Measurements from ENCODE around the gene ZNF277. TPM values are rescaled to one million over a fixed set of nuclear protein-coding genes. Genes with fewer than 3 reads are reported as not detected.

The ZNF277 gene
- total and polyA plus RNA-seq, 4 donors, result 7.8 to 23.5 (median 14.5) TPM

DNA sequence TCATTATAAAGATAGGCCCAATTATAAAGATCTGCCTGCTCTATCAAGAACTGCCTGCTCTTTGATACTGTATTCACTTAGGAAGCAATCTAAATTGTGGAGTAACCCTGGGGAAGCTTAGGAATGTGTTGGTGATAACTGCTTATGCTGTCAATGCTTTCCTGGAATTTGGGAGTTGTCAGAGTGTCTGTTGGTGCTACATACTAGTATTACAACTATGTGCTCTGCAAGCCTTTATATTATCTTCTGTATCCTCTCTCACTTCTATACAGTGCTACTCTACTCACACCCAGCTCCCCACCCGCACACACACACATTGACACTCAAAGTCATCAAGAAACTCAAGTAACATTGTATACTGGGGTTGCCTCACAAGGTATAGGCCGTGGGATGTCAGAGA, 6.1 kb downstream of the ZNF277 start:
- WGBS, result over 99% methylated on average over 2 of the region's 2 CpGs
- no peak overlapping the region for H3K9ac ChIP-seq (ENCODE audit: low read depth in 1 of 2, low read length in 2 of 2)
- DNase-seq (ENCODE audit: low spot score), result no peak
- H3K27ac ChIP-seq (ENCODE audit: low read depth in 1 of 2, low read length in 2 of 2), result no peak overlapping the region
- H3K4me3 ChIP-seq (ENCODE audit: low read depth in 1 of 3, low read length in 3 of 3), result no peak overlapping the region
- peaks cover 7 to 28% (median 15%) of the 10 kb centered on the region in 4 donors for H3K4me1 ChIP-seq (ENCODE audit: control insufficient read depth in 4 of 4, insufficient read depth in 4 of 4, low read length in 3 of 4)
- no peaks in the 10 kb centered on the region for H3K9me3 ChIP-seq (ENCODE audit: control insufficient read depth in 4 of 4, low read length in 3 of 4)
- H3K27me3 ChIP-seq (ENCODE audit: control insufficient read depth in 4 of 4, insufficient read depth in 4 of 4, low read length in 3 of 4), result no peaks in the 10 kb centered on the region
- no peaks in the 10 kb centered on the region for H3K36me3 ChIP-seq (ENCODE audit: control insufficient read depth in 4 of 4, insufficient read depth in 3 of 4, low read depth in 1 of 4, low read length in 3 of 4)
- TF ChIP-seq JUND (IDR thresholded peaks at IDR 0.05), result no peak
- no peak for TF ChIP-seq TAF1 (conservative IDR thresholded peaks at IDR 0.05)
- TF ChIP-seq SP1 (IDR thresholded peaks at IDR 0.05), result no peak

DNA sequence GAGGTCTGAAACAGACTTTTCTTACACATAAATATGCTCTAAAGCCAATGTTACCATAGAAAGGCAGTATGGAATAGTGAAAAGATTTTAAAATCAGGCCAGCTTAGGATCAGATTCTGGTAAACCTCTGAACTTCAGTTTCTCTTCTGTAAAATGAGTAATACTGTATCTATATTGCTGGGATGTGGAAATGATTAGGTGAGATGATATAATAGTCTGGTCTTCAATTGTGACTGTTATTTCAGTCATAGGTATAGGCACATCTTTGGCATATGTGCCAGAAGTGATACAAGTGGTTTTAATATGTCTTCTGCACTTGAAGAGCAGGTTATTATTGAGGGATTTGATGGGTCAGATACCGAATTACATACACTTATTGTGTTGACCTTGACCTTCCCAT, 7.2 kb downstream of the ZNF277 start:
- WGBS, result 95% methylated on average over 1 of the region's 1 CpG
- TF ChIP-seq YY1 (IDR thresholded peaks at IDR 0.05) (no peak), FOXA1 (IDR thresholded peaks at IDR 0.05) (no peak), HNF4G (IDR thresholded peaks at IDR 0.05) (no peak), JUND (IDR thresholded peaks at IDR 0.05) (no peak), RAD21 (IDR thresholded peaks at IDR 0.05) (no peak), TAF1 (conservative IDR thresholded peaks at IDR 0.05) (no peak)
- TF ChIP-seq, protein P1, sequence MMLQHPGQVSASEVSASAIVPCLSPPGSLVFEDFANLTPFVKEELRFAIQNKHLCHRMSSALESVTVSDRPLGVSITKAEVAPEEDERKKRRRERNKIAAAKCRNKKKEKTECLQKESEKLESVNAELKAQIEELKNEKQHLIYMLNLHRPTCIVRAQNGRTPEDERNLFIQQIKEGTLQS (IDR thresholded peaks at IDR 0.05), result no peak
- TF ChIP-seq, protein P2, sequence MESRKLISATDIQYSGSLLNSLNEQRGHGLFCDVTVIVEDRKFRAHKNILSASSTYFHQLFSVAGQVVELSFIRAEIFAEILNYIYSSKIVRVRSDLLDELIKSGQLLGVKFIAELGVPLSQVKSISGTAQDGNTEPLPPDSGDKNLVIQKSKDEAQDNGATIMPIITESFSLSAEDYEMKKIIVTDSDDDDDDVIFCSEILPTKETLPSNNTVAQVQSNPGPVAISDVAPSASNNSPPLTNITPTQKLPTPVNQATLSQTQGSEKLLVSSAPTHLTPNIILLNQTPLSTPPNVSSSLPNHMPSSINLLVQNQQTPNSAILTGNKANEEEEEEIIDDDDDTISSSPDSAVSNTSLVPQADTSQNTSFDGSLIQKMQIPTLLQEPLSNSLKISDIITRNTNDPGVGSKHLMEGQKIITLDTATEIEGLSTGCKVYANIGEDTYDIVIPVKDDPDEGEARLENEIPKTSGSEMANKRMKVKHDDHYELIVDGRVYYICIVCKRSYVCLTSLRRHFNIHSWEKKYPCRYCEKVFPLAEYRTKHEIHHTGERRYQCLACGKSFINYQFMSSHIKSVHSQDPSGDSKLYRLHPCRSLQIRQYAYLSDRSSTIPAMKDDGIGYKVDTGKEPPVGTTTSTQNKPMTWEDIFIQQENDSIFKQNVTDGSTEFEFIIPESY (IDR thresholded peaks at IDR 0.05), result no peak
- H3K4me3 ChIP-seq (ENCODE audit: low read depth in 1 of 3, low read length in 3 of 3), result no peak overlapping the region

DNA sequence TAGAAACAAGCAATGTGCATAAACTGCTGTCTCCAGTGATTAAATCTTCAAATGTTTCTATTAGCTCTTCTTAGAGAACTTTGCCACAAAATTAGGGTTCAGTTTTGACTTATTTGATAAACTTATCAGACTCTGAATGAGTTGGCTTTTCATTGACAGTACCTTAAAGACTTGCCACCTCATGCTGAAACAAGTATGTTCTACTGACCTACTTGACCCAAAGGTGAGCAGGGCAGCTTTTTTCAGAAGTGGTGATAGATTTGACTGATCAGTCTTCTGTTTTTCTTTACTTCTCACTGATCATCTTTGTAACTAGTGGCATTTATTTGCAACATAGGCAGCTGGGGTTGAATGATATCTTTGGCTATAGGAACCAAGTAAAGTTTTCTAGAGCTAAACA, 7.8 kb downstream of the ZNF277 start:
- H3K9ac ChIP-seq (ENCODE audit: low read depth in 1 of 2, low read length in 2 of 2), result no peak overlapping the region
- no peaks in the 10 kb centered on the region for H3K9me3 ChIP-seq (ENCODE audit: control insufficient read depth in 4 of 4, low read length in 3 of 4)
- TF ChIP-seq GABPA (IDR thresholded peaks at IDR 0.05 in 1 of 2, conservative IDR thresholded peaks at IDR 0.05 in 1 of 2) (no peak), HNF4G (IDR thresholded peaks at IDR 0.05) (no peak), SP1 (IDR thresholded peaks at IDR 0.05) (no peak), NR2F2 (IDR thresholded peaks at IDR 0.05) (no peak), EGR1 (IDR thresholded peaks at IDR 0.05; ENCODE audit: low read depth in 2 of 2) (no peak), JUND (IDR thresholded peaks at IDR 0.05) (no peak), FOXA1 (IDR thresholded peaks at IDR 0.05) (no peak), YY1 (IDR thresholded peaks at IDR 0.05) (no peak), TAF1 (conservative IDR thresholded peaks at IDR 0.05) (no peak)
- TF ChIP-seq, protein P1 (IDR thresholded peaks at IDR 0.05), result no peak
- TF ChIP-seq, protein P3, sequence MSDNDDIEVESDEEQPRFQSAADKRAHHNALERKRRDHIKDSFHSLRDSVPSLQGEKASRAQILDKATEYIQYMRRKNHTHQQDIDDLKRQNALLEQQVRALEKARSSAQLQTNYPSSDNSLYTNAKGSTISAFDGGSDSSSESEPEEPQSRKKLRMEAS (IDR thresholded peaks at IDR 0.05), result no peak
- TF ChIP-seq, protein P2 (IDR thresholded peaks at IDR 0.05), result no peak
- no peaks in the 10 kb centered on the region for H3K36me3 ChIP-seq (ENCODE audit: control insufficient read depth in 4 of 4, insufficient read depth in 3 of 4, low read depth in 1 of 4, low read length in 3 of 4)
- H3K4me1 ChIP-seq (ENCODE audit: control insufficient read depth in 4 of 4, insufficient read depth in 4 of 4, low read length in 3 of 4), result peaks cover 7 to 28% (median 13%) of the 10 kb centered on the region in 4 donors
- DNase-seq (ENCODE audit: low spot score), result no peak
- no peaks in the 10 kb centered on the region for H3K27me3 ChIP-seq (ENCODE audit: control insufficient read depth in 4 of 4, insufficient read depth in 4 of 4, low read length in 3 of 4)
- H3K4me3 ChIP-seq (ENCODE audit: low read depth in 1 of 3, low read length in 3 of 3), result no peak overlapping the region
- H3K27ac ChIP-seq (ENCODE audit: low read depth in 1 of 2, low read length in 2 of 2), result no peak overlapping the region

More for the DNA sequence above, 7.2 kb downstream of the ZNF277 start:
- Histone ChIP-seq H3K27me3 (ENCODE audit: control insufficient read depth in 4 of 4, insufficient read depth in 4 of 4, low read length in 3 of 4) (no peaks in the 10 kb centered on the region), H3K9me3 (ENCODE audit: control insufficient read depth in 4 of 4, low read length in 3 of 4) (no peaks in the 10 kb centered on the region), H3K36me3 (ENCODE audit: control insufficient read depth in 4 of 4, insufficient read depth in 3 of 4, low read depth in 1 of 4, low read length in 3 of 4) (no peaks in the 10 kb centered on the region), H3K4me1 (ENCODE audit: control insufficient read depth in 4 of 4, insufficient read depth in 4 of 4, low read length in 3 of 4) (peaks cover 7 to 28% (median 13%) of the 10 kb centered on the region in 4 donors), H3K9ac (ENCODE audit: low read depth in 1 of 2, low read length in 2 of 2) (no peak overlapping the region), H3K27ac (ENCODE audit: low read depth in 1 of 2, low read length in 2 of 2) (no peak overlapping the region)
- no peak for DNase-seq (ENCODE audit: low spot score)
